ENCODE data around the gene C9orf152. TPM values are rescaled to one million over a fixed set of nuclear protein-coding genes. Genes with fewer than 3 reads are reported as not detected.
A peak's percentile ranks its signal among the peaks of the same experiment; 100 is the strongest.

C9orf152 gene
- total and polyA plus RNA-seq, 2 of the 13 experiments (the other 11 are each of a cell fraction or from before 2014, with no cell fraction given): 0.24 to 0.48 TPM

GRCh38 chr9:110213413-110214044 lies 5.6 kb upstream of the C9orf152 start (continued):
- no peak for TF ChIP-seq ZBTB37 (CRISPR knock-in tag; IDR thresholded peaks at IDR 0.05)
- no peak for TF ChIP-seq ZNF329 (CRISPR knock-in tag; IDR thresholded peaks at IDR 0.05; ENCODE audit: low read depth)
- no peak for TF ChIP-seq BRD4 (CRISPR knock-in tag; IDR thresholded peaks at IDR 0.05)
- no peak for TF ChIP-seq JUND (CRISPR knock-in tag; IDR thresholded peaks at IDR 0.05)
- no peak for TF ChIP-seq DNMT1 (CRISPR knock-in tag; IDR thresholded peaks at IDR 0.05)
- TF ChIP-seq ZNF207 (IDR thresholded peaks at IDR 0.05; ENCODE audit: borderline replicate concordance): no peak
- no peak for TF ChIP-seq ZNF564 (CRISPR knock-in tag; IDR thresholded peaks at IDR 0.05)
- TF ChIP-seq SOX5 (CRISPR knock-in tag; IDR thresholded peaks at IDR 0.05; ENCODE audit: borderline replicate concordance): peak; percentile 32; the same call in 1 of the 2 replicates
- no peak for TF ChIP-seq ZBTB7A (CRISPR knock-in tag; IDR thresholded peaks at IDR 0.05)
- no peak for TF ChIP-seq ZNF816 (CRISPR knock-in tag; IDR thresholded peaks at IDR 0.05; ENCODE audit: borderline replicate concordance)
- no peak for TF ChIP-seq XBP1 (CRISPR knock-in tag; IDR thresholded peaks at IDR 0.05)
- TF ChIP-seq DRAP1 (CRISPR knock-in tag; IDR thresholded peaks at IDR 0.05): no peak
- no peak for TF ChIP-seq ZNF784 (CRISPR knock-in tag; IDR thresholded peaks at IDR 0.05; ENCODE audit: borderline replicate concordance)
- TF ChIP-seq RFXAP (CRISPR knock-in tag; IDR thresholded peaks at IDR 0.05; ENCODE audit: borderline replicate concordance): no peak
- no peak; the same call in 1 of the 2 replicates for TF ChIP-seq ZMYM4 (CRISPR knock-in tag; IDR thresholded peaks at IDR 0.05)
- no peak for TF ChIP-seq ZNF335 (CRISPR knock-in tag; IDR thresholded peaks at IDR 0.05)
- no peak for TF ChIP-seq ZSCAN12 (CRISPR knock-in tag; IDR thresholded peaks at IDR 0.05)
- TF ChIP-seq SSRP1 (CRISPR knock-in tag; IDR thresholded peaks at IDR 0.05): 0 out of 2 replicates have a peak, but pooled peaks have one; percentile 8
- TF ChIP-seq THAP7 (CRISPR knock-in tag; IDR thresholded peaks at IDR 0.05): no peak
- TF ChIP-seq NAIF1 (CRISPR knock-in tag; IDR thresholded peaks at IDR 0.05; ENCODE audit: borderline replicate concordance): no peak
- TF ChIP-seq RNF219 (CRISPR knock-in tag; IDR thresholded peaks at IDR 0.05): no peak
- 0 out of 2 replicates have a peak, but pooled peaks have one; percentile 40 for TF ChIP-seq MED1 (CRISPR knock-in tag; IDR thresholded peaks at IDR 0.05)

Data from HepG2 (cell line).